ENCODE measurements around the gene ANAPC5.

Gene ANAPC5

GRCh38 chr12:121366063-121366459 is 13.8 kb upstream of the ANAPC5 start:
- DNase-seq, result no peak

- DNase-seq, result no peak
Measured at GRCh38 chr12:121365416-121366062, 13.3 kb upstream of the ANAPC5 start.

- no peak for DNase-seq
Measured at GRCh38 chr12:121364683-121365121, 12.5 kb upstream of the ANAPC5 start.

- DNase-seq, result no peak
Measured at GRCh38 chr12:121358073-121358472, 5.9 kb upstream of the ANAPC5 start.

GRCh38 chr12:121357331-121357730 is 5.1 kb upstream of the ANAPC5 start:
- no peak for DNase-seq

GRCh38 chr12:121356657-121357056 is 4.4 kb upstream of the ANAPC5 start:
- DNase-seq, result no peak

- no peak for DNase-seq
Measured at GRCh38 chr12:121355818-121356217, 3.6 kb upstream of the ANAPC5 start.

- DNase-seq, result no peak
Measured at GRCh38 chr12:121352682-121353018, 439 bp upstream of the ANAPC5 start.

- DNase-seq, result no peak
Measured at GRCh38 chr12:121346747-121347146, 5.5 kb downstream of the ANAPC5 start.

- DNase-seq, result no peak
Measured at GRCh38 chr12:121345151-121345815, 6.9 kb downstream of the ANAPC5 start.

GRCh38 chr12:121344506-121344905 is 7.7 kb downstream of the ANAPC5 start:
- DNase-seq, result no peak

- DNase-seq, result no peak
Measured at GRCh38 chr12:121337416-121337815, 14.8 kb downstream of the ANAPC5 start.

GRCh38 chr12:121334513-121335343 is 17.5 kb downstream of the ANAPC5 start:
- DNase-seq, result no peak

- DNase-seq, result no peak
Measured at GRCh38 chr12:121333747-121334146, 18.5 kb downstream of the ANAPC5 start.

GRCh38 chr12:121331248-121331647 is 21.0 kb downstream of the ANAPC5 start:
- no peak for DNase-seq

GRCh38 chr12:121330692-121331091 is 21.5 kb downstream of the ANAPC5 start:
- DNase-seq, result no peak

GRCh38 chr12:121330195-121330594 is 22.0 kb downstream of the ANAPC5 start:
- DNase-seq, result no peak

- DNase-seq, result no peak
Measured at GRCh38 chr12:121328620-121329019, 23.6 kb downstream of the ANAPC5 start.

- DNase-seq, result no peak
Measured at GRCh38 chr12:121326996-121327674, 25.1 kb downstream of the ANAPC5 start.

- DNase-seq, result no peak
Measured at GRCh38 chr12:121325922-121326396, 26.3 kb downstream of the ANAPC5 start.

- no peak for DNase-seq
Measured at GRCh38 chr12:121323908-121324307, 28.3 kb downstream of the ANAPC5 start.

GRCh38 chr12:121318121-121318520 is 34.1 kb downstream of the ANAPC5 start:
- no peak for DNase-seq

- DNase-seq, result no peak
Measured at GRCh38 chr12:121314431-121314830, 37.8 kb downstream of the ANAPC5 start.
